Adrenal gland (tissue), 12 donors: Measurements from ENCODE around the gene LAMA2. TPM values are rescaled to one million over a fixed set of nuclear protein-coding genes. Genes with fewer than 3 reads are reported as not detected.

ENCODE experiments used
- DNase-seq, 7 donors: peaks; one replicate each; pipeline ENCODE4 v3.0.0-alpha.2; 2019 to 2020
- H3K27ac ChIP-seq, 5 donors: fragments of 200-600 bp; sonication (generic) in 4 of 5; 1 replicate in 3 of 5; 2 replicates in 2 of 5; pipeline versions ENCODE4 v1.5.1 to v1.8.0; 2016 to 2020; ENCODE audit warnings: mild to moderate bottlenecking in 1 of 5
- H3K27me3 ChIP-seq: fragments of 200-600 bp; 2 replicates; pipeline ENCODE4 v1.8.0; 2021
- H3K36me3 ChIP-seq, 2 donors: fragments of 200-600 bp; replicated peaks in 1 of 2; 1 replicate in 1 of 2; 2 replicates in 1 of 2; pipeline versions ENCODE4 v1.5.1 to v1.8.0; 2018 to 2022
- H3K4me1 ChIP-seq, 2 donors: fragments of 200-600 bp; replicated peaks in 1 of 2; 1 replicate in 1 of 2; 2 replicates in 1 of 2; pipeline versions ENCODE4 v1.5.1 to v1.8.0; 2018 to 2021
- H3K4me3 ChIP-seq, 4 donors: fragments of 200-600 bp; sonication (generic) in 3 of 4; one replicate each; pipeline ENCODE4 v1.5.1; 2016 to 2018
- H3K9me3 ChIP-seq, 3 donors: fragments of 200-600 bp; sonication (generic) in 1 of 3; replicated peaks in 1 of 3; 1 replicate in 2 of 3; 2 replicates in 1 of 3; pipeline versions ENCODE4 v1.5.1 to v1.8.0; 2016 to 2021
- POLR2A ChIP-seq, 2 donors: fragments of 450-650 bp; IDR thresholded peaks; one replicate each; pipeline ENCODE4 v1.6.1; 2017; ENCODE audit warnings: antibody characterized with exemption in 2 of 2, mild to moderate bottlenecking in 2 of 2, moderate library complexity in 1 of 2
- WGBS, 4 donors: extraction: QIAGEN DNeasy Blood & Tissue Kit in 2 of 4; methylation state at CpG; one replicate each; pipeline versions ENCODE4 v1.1.5 to v1.1.7; 2013 to 2017; 5-methylcytosine and 5-hydroxymethylcytosine counted together
- intact Hi-C, 2 donors: fragments of 100-400 bp; cut with DNase I; formaldehyde crosslinking; loops; one replicate each; pipeline versions ENCODE4 v1.14.1 to v1.15.0; 2022 to 2023
- polyA plus RNA-seq, 3 donors: library from polyadenylated mRNA; stranded (reverse); fragments of 200-250 nt in 2 of 3; fragments of 350-450 nt in 1 of 3; fragmentation: Illumina TruSeq in 1 of 3; extraction: RNeasy Lipid Tissue Mini Kit (QIAGEN cat#74804) in 1 of 3; gene quantifications; one replicate each; pipeline ENCODE4 v1.2.3, GENCODE V29; 2013 to 2014
- total RNA-seq, 9 donors: library from RNA; depleted of rRNA in 4 of 9; stranded (reverse); fragments of >200 nt in 4 of 9; fragments of 120-200 nt in 1 of 9; fragmentation: NEBNext Ultra II Directional in 1 of 9; extraction: Animal tissue kit (Norgen Biotek cat#: 25700) in 1 of 9; gene quantifications; one replicate each; pipeline versions ENCODE4 v1.1.0 to v1.2.4, GENCODE V29; 2013 to 2023
- TF ChIP-seq, protein P1 (sequence below), 6 experiments: fragments of 450-650 bp in 4 of 6; fragments of 200-600 bp in 2 of 6; sonication (generic) in 1 of 6; IDR thresholded peaks; 1 replicate in 5 of 6; 2 replicates in 1 of 6; pipeline versions ENCODE4 v1.5.1 to v1.8.0; 2016 to 2021; ENCODE audit warnings: antibody characterized with exemption in 6 of 6, mild to moderate bottlenecking in 2 of 6, moderate library complexity in 1 of 6
- donor health status: healthy with polysubstance abuse.
- donor health status: Bipolar disorder and iron deficiency.
- donor health status: DM: yes; HTN: yes; CAD: no.
- donor health status: DM: no; HTN: no; CAD: no.
- donor health status: DM: no; HTN: no; CAD: no.
- donor health status: DM: yes; HTN: yes; CAD: no.

LAMA2 gene
- total and polyA plus RNA-seq, 12 donors: 5.8 to 105 (median 38.9) TPM

DNA sequence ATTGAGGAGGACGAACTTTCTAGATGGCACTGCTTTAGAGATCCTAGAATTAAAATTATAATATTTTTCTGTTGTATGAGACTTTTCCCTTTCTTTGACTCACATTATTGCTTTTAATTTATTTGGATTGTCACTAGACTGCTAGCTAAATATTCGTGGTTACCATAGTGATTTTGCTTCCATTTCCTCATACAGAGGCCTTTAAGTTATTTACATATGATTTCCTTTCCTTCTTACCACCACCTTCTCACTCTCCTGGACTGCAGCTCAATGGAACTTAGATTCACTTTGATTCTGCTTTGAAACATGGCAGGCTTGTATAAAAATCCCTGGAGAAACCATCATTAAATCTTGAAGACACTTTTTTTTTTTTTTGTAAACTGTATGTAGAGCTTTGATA, 222.9 kb downstream of the LAMA2 start:
- intact Hi-C loops: no loop called here
- H3K36me3 ChIP-seq: no peaks in the 10 kb centered on the region
- H3K4me1 ChIP-seq: no peaks in the 10 kb centered on the region
- 50 to 65% (median 58%) methylated on average over 2 of the region's 2 CpGs for WGBS, 4 donors
- TF ChIP-seq, protein P1, sequence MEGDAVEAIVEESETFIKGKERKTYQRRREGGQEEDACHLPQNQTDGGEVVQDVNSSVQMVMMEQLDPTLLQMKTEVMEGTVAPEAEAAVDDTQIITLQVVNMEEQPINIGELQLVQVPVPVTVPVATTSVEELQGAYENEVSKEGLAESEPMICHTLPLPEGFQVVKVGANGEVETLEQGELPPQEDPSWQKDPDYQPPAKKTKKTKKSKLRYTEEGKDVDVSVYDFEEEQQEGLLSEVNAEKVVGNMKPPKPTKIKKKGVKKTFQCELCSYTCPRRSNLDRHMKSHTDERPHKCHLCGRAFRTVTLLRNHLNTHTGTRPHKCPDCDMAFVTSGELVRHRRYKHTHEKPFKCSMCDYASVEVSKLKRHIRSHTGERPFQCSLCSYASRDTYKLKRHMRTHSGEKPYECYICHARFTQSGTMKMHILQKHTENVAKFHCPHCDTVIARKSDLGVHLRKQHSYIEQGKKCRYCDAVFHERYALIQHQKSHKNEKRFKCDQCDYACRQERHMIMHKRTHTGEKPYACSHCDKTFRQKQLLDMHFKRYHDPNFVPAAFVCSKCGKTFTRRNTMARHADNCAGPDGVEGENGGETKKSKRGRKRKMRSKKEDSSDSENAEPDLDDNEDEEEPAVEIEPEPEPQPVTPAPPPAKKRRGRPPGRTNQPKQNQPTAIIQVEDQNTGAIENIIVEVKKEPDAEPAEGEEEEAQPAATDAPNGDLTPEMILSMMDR (IDR thresholded peaks at IDR 0.05): no peak
- no peak for TF ChIP-seq POLR2A (IDR thresholded peaks at IDR 0.05)
- no peak overlapping the region for H3K27ac ChIP-seq
- H3K9me3 ChIP-seq: no peaks in the 10 kb centered on the region
- no peak for DNase-seq
- no peak overlapping the region for H3K4me3 ChIP-seq
- H3K27me3 ChIP-seq: no peaks in the 10 kb centered on the region

GRCh38 chr6:129108337-129108736, 225.4 kb downstream of the LAMA2 start:
- Histone ChIP-seq H3K27ac (no peak overlapping the region), H3K4me1 (no peaks in the 10 kb centered on the region), H3K9me3 (no peaks in the 10 kb centered on the region), H3K4me3 (no peak overlapping the region), H3K36me3 (no peaks in the 10 kb centered on the region), H3K27me3 (no peaks in the 10 kb centered on the region)
- intact Hi-C loops: no loop called here
- TF ChIP-seq, protein P1 (IDR thresholded peaks at IDR 0.05): no peak
- TF ChIP-seq POLR2A (IDR thresholded peaks at IDR 0.05): no peak
- no peak for DNase-seq
- 31 to 42% (median 36%) methylated on average over 1 of the region's 1 CpG for WGBS, 4 donors

GRCh38 chr6:129110690-129111343, 227.9 kb downstream of the LAMA2 start:
- 31 to 61% (median 49%) methylated on average over 1 of the region's 1 CpG for WGBS, 4 donors
- H3K36me3 ChIP-seq: no peaks in the 10 kb centered on the region
- H3K27ac ChIP-seq: no peak overlapping the region
- no peak for DNase-seq
- TF ChIP-seq POLR2A (IDR thresholded peaks at IDR 0.05): no peak
- TF ChIP-seq, protein P1 (IDR thresholded peaks at IDR 0.05): no peak
- H3K27me3 ChIP-seq: no peaks in the 10 kb centered on the region
- H3K9me3 ChIP-seq: no peaks in the 10 kb centered on the region
- no peak overlapping the region for H3K4me3 ChIP-seq
- no peaks in the 10 kb centered on the region for H3K4me1 ChIP-seq
- intact Hi-C loops: no loop called here

DNA sequence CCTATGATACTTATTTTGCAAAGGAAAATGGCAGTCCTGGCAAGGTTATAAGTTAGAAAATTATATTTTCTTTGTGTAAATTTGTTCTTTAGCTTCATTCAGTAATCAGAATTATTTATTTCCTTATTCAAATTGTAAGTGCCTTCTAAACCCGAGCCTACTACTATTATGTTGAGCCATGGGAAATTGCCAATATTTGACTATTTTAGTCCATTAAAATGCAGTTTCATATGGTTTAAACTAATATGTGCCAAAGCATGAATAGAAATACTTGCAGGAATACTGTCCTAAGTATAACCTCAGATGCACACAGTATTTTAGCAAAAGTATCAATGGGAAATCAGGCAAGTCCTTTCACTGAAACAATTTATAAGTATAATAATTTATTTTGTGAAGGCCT, 228.4 kb downstream of the LAMA2 start:
- Histone ChIP-seq H3K27me3 (no peaks in the 10 kb centered on the region), H3K4me1 (no peaks in the 10 kb centered on the region), H3K27ac (no peak overlapping the region), H3K9me3 (no peaks in the 10 kb centered on the region), H3K4me3 (no peak overlapping the region), H3K36me3 (no peaks in the 10 kb centered on the region)
- intact Hi-C loops: no loop called here
- 75 to 93% (median 85%) methylated on average over 1 of the region's 1 CpG for WGBS, 4 donors
- no peak for DNase-seq
- TF ChIP-seq POLR2A (IDR thresholded peaks at IDR 0.05): no peak
- TF ChIP-seq, protein P1 (IDR thresholded peaks at IDR 0.05): no peak
